Sigmoid colon (tissue), 7 donors: Measurements from ENCODE around the gene PI4KA. TPM values are rescaled to one million over a fixed set of nuclear protein-coding genes. Genes with fewer than 3 reads are reported as not detected.

Experiments
- DNase-seq: peaks from one replicate; pipeline ENCODE4 v3.0.0-alpha.2; 2019
- H3K27ac ChIP-seq, 4 donors: fragments of 200-600 bp; sonication (generic); one replicate each; pipeline ENCODE4 v1.5.1; 2016 to 2019; ENCODE audit warnings: mild to moderate bottlenecking in 1 of 4
- H3K27me3 ChIP-seq, 3 donors: fragments of 200-600 bp; sonication (generic); one replicate each; pipeline ENCODE4 v1.5.1; 2019; ENCODE audit warnings: mild to moderate bottlenecking in 1 of 3
- H3K36me3 ChIP-seq, 4 donors: fragments of 200-600 bp; sonication (generic); one replicate each; pipeline ENCODE4 v1.5.1; 2016 to 2019
- H3K4me1 ChIP-seq, 4 donors: fragments of 200-600 bp; sonication (generic); one replicate each; pipeline ENCODE4 v1.5.1; 2017 to 2019
- H3K4me3 ChIP-seq, 4 donors: fragments of 200-600 bp; sonication (generic); one replicate each; pipeline ENCODE4 v1.5.1; 2017 to 2019; ENCODE audit warnings: mild to moderate bottlenecking in 2 of 4, moderate library complexity in 1 of 4
- H3K9me3 ChIP-seq, 4 donors: fragments of 200-600 bp in 3 of 4; sonication (generic) in 3 of 4; one replicate each; pipeline versions ENCODE4 v1.5.1 to v1.6.1; 2013 to 2019
- CTCF ChIP-seq, 4 experiments: fragments of 450-650 bp in 3 of 4; fragments of 200-600 bp in 1 of 4; IDR thresholded peaks; one replicate each; pipeline ENCODE4 v1.5.1; 2016 to 2019; ENCODE audit warnings: antibody characterized with exemption in 4 of 4, mild to moderate bottlenecking in 3 of 4, moderate library complexity in 2 of 4
- EP300 ChIP-seq, 4 donors: sonication (generic); formaldehyde crosslinking; IDR thresholded peaks; one replicate each; pipeline ENCODE4 v1.6.1; 2017; ENCODE audit warnings: antibody characterized with exemption in 4 of 4
- POLR2A ChIP-seq, 2 donors: fragments of 450-650 bp; IDR thresholded peaks; one replicate each; pipeline ENCODE4 v1.6.1; 2016; ENCODE audit warnings: antibody characterized with exemption in 2 of 2, mild to moderate bottlenecking in 2 of 2, moderate library complexity in 2 of 2
- POLR2AphosphoS5 ChIP-seq, 4 donors: sonication (generic); formaldehyde crosslinking; IDR thresholded peaks; one replicate each; pipeline ENCODE4 v1.6.1; 2017; ENCODE audit warnings: antibody characterized with exemption in 4 of 4
- WGBS, 2 donors: extraction: QIAGEN DNeasy Blood & Tissue Kit; methylation state at CpG; one replicate each; pipeline ENCODE4 v1.1.7; 2013; 5-methylcytosine and 5-hydroxymethylcytosine counted together
- intact Hi-C: fragments of 100-400 bp; cut with DNase I; formaldehyde crosslinking; loops from one replicate; pipeline ENCODE4 v1.15.1; 2023
- polyA plus RNA-seq, 3 donors: library from polyadenylated mRNA; stranded (reverse); fragments of 200-250 nt; gene quantifications; one replicate each; pipeline ENCODE4 v1.2.3, GENCODE V29; 2013
- total RNA-seq, 4 donors: library from RNA; depleted of rRNA; stranded (reverse); fragments of >200 nt; gene quantifications; one replicate each; pipeline ENCODE4 v1.1.0, GENCODE V29; 2016
- donor health status: healthy with polysubstance abuse.
- donor health status: Bipolar disorder and iron deficiency.
- donor health status: healthy.

The PI4KA gene
- total and polyA plus RNA-seq, 7 donors, result 26.1 to 137 (median 63.5) TPM

- Histone ChIP-seq H3K27me3 (no peaks in the 10 kb centered on the region), H3K9me3 (no peaks in the 10 kb centered on the region), H3K4me1 (peaks cover 0 to 24% (median 15%) of the 10 kb centered on the region in 4 donors), H3K4me3 (no peak overlapping the region), H3K27ac (no peak overlapping the region), H3K36me3 (peaks cover 0 to 27% (median 2%) of the 10 kb centered on the region in 4 donors)
- TF ChIP-seq POLR2A (IDR thresholded peaks at IDR 0.05) (no peak), POLR2AphosphoS5 (IDR thresholded peaks at IDR 0.05) (no peak), CTCF (IDR thresholded peaks at IDR 0.05) (no peak), EP300 (IDR thresholded peaks at IDR 0.05) (no peak)
- DNase-seq, result no peak
- WGBS, 2 donors, result 91 to 96% methylated on average over 3 of the region's 3 CpGs
- intact Hi-C loops, result no loop called here
Observed at GRCh38 chr22:20865331-20865730, 6.7 kb upstream of the PI4KA start.

GRCh38 chr22:20864186-20864908, 5.7 kb upstream of the PI4KA start:
- TF ChIP-seq POLR2A (IDR thresholded peaks at IDR 0.05) (no peak), POLR2AphosphoS5 (IDR thresholded peaks at IDR 0.05) (no peak), CTCF (IDR thresholded peaks at IDR 0.05) (no peak), EP300 (IDR thresholded peaks at IDR 0.05) (no peak)
- H3K4me3 ChIP-seq, result no peak overlapping the region
- no peak overlapping the region for H3K27ac ChIP-seq
- no peaks in the 10 kb centered on the region for H3K9me3 ChIP-seq
- H3K27me3 ChIP-seq, result no peaks in the 10 kb centered on the region
- peaks cover 0 to 19% (median 0%) of the 10 kb centered on the region in 4 donors for H3K36me3 ChIP-seq
- DNase-seq, result no peak
- WGBS, 2 donors, result 92 to 93% methylated on average over 12 of the region's 12 CpGs
- intact Hi-C loops, result no loop called here
- H3K4me1 ChIP-seq, result peaks cover 0 to 32% (median 23%) of the 10 kb centered on the region in 4 donors

- intact Hi-C loops, result no loop called here
- no peak overlapping the region for H3K4me3 ChIP-seq
- peaks cover 0 to 33% (median 24%) of the 10 kb centered on the region in 4 donors for H3K4me1 ChIP-seq
- H3K27ac ChIP-seq, result no peak overlapping the region
- H3K36me3 ChIP-seq, result peaks cover 0 to 12% (median 0%) of the 10 kb centered on the region in 4 donors
- no peaks in the 10 kb centered on the region for H3K9me3 ChIP-seq
- no peak for DNase-seq
- no peaks in the 10 kb centered on the region for H3K27me3 ChIP-seq
- WGBS, 2 donors, result 85 to 94% methylated on average over 4 of the region's 4 CpGs
- TF ChIP-seq POLR2A (IDR thresholded peaks at IDR 0.05), result no peak
- no peak for TF ChIP-seq EP300 (IDR thresholded peaks at IDR 0.05)
- no peak for TF ChIP-seq POLR2AphosphoS5 (IDR thresholded peaks at IDR 0.05)
- no peak for TF ChIP-seq CTCF (IDR thresholded peaks at IDR 0.05)
Observed at GRCh38 chr22:20863366-20863765, 4.8 kb upstream of the PI4KA start.

- no peak for DNase-seq
- TF ChIP-seq POLR2AphosphoS5 (IDR thresholded peaks at IDR 0.05) (no peak), EP300 (IDR thresholded peaks at IDR 0.05) (no peak), POLR2A (IDR thresholded peaks at IDR 0.05) (no peak)
- intact Hi-C loops, result no loop called here
- no peaks in the 10 kb centered on the region for H3K9me3 ChIP-seq
- H3K4me3 ChIP-seq, result no peak overlapping the region
- no peaks in the 10 kb centered on the region for H3K27me3 ChIP-seq
- peaks cover 0 to 12% (median 0%) of the 10 kb centered on the region in 4 donors for H3K36me3 ChIP-seq
- no peak overlapping the region for H3K27ac ChIP-seq
- H3K4me1 ChIP-seq, result peaks cover 0 to 30% (median 27%) of the 10 kb centered on the region in 4 donors
- 97 to 98% methylated on average over 2 of the region's 2 CpGs for WGBS, 2 donors
Observed at GRCh38 chr22:20862540-20862939, 3.9 kb upstream of the PI4KA start.

GRCh38 chr22:20859615-20860014, 1.0 kb upstream of the PI4KA start:
- no peak for DNase-seq
- WGBS, 2 donors, result 20 to 41% methylated on average over 8 of the region's 8 CpGs
- TF ChIP-seq POLR2A (IDR thresholded peaks at IDR 0.05), result no peak
- no peak for TF ChIP-seq EP300 (IDR thresholded peaks at IDR 0.05)
- TF ChIP-seq POLR2AphosphoS5 (IDR thresholded peaks at IDR 0.05), result no peak
- no peak for TF ChIP-seq CTCF (IDR thresholded peaks at IDR 0.05)
- Histone ChIP-seq H3K9me3 (no peaks in the 10 kb centered on the region), H3K27me3 (no peaks in the 10 kb centered on the region), H3K27ac (peak overlapping the region; percentile 90 to 97 (median 93)), H3K4me3 (peak overlapping the region; percentile 65 to 97 (median 82)), H3K4me1 (peaks cover 0 to 42% (median 37%) of the 10 kb centered on the region in 4 donors), H3K36me3 (peaks cover 0 to 10% (median 0%) of the 10 kb centered on the region in 4 donors)
- intact Hi-C loops, result loop anchor here (2.0 kb wide), 1 partner anchor 141 kb away; no protein-coding TSS in a partner anchor
